ENCODE measurements around the gene TMEFF2.

TMEFF2 gene

DNA sequence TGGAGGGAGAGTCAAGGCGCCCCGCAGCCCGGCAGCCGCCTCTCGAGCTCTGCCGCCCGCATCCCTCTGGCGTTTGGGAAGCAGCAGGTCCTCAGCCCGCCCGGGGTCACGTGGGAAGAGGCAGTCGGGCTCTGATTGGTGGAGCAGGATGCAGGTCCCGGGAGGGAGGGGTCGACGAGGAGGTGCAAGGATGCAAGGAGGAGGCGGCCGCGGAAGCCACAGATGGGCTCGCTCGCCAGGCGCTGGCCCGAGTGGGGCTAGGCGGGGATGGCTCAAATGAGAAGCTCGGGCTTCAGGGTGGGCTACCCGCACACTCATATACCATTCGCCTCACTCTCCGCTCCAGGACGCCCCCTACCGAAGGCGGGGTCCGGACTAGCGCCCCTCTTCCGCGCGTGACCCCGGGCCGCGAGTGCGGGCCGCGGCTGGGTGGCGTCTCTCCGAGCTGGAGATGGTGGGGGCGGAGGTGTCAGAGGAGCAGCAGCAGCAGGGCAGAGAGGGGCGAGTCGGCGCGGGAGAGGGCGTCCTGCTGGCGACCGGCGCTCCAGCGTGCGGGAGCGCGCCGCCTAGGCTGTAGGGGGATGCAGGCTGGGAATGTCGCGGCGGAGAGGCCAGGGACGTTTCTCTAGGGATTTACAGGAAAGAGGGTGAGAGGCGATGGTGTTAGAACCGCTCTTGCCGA, at the start of gene TMEFF2:
Gene TMEFF2 (minus strand): TSS at position 68 of the 682 bp plus-strand sequence. CDS start 409 bp downstream, outside the sequence.
- peak; percentile 46 to 70 for DNase-seq (ENCODE audit: low read depth in 2 of 2)

DNA sequence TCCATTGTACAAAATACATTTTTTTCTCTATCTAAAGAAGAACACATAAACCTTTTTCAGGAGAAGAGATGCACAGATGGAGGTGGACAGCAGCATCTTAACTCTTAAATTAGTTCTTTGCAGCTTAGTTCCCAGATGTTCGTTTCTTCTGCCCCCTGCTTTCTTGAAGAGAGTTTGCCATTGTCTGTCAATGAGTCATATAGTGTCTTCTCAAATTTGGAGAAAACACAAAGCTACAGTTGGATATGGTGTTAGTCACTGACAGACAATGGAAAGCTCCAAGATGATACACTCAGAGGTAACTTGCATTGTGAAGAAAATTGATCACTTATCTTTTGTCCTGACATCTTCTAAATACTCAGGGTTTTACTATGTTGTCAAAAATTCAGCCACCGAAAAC, 48.8 kb upstream of the TMEFF2 start:
- DNase-seq (ENCODE audit: low read depth in 2 of 2): no peak

DNA sequence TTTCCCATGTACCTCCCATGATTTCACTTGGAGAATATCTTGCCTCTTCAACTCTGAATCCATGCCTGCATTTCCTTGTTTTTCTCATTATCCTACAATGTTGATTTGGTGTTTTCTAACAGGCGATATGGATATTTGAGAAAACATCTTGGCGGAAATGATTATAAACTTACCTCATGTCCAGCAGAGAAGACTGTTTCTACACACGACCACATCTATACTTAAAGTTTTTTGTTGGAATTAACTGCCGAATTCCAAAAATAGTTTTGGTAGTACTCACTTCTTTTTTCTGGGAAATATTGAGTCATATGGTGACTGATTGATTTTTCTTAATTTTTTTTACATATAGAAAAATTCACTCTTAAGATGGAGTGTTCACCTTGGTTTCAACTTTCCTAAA, 41.4 kb upstream of the TMEFF2 start:
- no peak for DNase-seq (ENCODE audit: low read depth in 2 of 2)

DNA sequence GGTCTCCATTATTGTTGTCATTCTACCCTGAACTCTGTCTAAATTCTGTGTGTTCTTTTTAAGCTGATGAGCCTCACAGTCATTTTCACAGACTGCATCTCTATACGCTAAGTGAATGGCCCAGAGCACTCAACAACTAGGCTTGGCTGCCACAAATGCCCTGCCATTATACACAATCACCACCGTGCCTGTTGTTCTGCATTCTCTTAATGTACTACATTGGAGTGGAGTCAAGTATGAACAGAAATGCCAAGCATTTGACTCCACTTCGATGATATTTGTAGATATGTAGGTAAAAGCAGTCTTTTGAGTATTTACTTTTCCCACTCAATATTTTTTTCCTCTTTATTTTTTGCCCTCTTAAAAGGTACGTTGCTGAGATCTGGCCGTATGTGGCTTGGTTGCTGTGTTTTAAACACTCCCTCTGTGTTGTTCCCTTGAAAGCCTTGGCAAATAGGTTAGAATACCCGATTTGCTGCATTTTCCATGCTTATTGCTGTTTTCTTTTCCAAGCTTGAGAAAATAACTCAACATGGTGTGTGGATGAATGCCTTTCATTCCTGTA, 36.2 kb upstream of the TMEFF2 start:
- DNase-seq (ENCODE audit: low read depth in 2 of 2): no peak

DNA sequence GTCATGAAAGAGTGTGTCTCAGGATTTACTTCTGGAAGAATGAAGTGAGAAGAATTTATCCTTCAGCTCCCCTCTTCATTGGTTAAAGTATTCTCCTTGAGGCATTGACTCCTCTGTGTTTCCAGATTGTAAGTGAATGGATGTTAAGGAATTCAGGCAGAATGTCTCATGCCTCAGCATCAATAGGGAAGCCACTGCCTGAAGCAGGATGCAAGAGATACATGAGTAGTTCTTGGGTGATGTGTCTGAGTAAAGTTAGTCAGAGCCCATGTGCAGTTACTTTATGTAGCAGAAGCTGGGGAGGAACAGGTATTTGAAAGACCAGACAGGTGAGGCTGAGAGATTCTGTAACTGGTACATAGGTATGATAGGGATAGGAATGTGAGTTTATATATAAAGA, 34.0 kb upstream of the TMEFF2 start:
- no peak for DNase-seq (ENCODE audit: low read depth in 2 of 2)

DNA sequence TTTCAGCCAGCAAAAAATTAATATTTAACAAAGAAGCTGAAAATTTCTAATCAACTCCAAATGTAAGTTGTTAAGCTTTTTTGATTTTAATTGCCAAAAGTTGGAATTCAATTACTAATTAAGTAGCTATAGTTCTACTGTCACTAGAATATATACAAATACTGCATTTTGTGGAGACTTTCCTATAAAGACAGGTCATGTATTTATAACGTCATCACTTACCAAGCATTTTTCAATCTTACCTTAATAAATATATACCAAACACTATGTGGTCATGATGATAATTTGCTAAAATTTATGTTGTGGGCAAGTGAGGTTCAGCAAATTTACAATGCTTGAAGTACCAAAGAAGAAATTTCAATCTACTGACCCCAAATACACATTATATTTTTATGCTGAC, 24.2 kb upstream of the TMEFF2 start:
- no peak for DNase-seq (ENCODE audit: low read depth in 2 of 2)

DNA sequence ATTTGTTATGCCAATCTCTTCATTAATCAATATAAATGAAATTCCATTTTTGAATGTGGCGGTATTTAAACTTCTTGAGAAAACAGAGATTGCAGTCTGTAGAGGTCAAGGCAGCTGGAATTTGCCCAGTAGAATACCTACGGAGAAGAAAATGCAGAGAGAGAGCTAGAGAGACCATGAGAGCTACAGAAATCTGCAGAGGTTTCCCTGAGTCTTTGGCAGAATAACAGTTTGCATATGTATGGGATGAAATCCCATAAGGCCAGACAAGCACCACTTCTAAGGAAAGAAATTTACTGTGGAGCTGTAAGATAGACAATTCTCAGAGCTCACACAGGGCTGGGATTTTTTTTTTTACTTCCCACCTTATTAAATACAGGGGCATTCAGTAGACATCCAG, 23.6 kb upstream of the TMEFF2 start:
- DNase-seq (ENCODE audit: low read depth in 2 of 2): no peak

DNA sequence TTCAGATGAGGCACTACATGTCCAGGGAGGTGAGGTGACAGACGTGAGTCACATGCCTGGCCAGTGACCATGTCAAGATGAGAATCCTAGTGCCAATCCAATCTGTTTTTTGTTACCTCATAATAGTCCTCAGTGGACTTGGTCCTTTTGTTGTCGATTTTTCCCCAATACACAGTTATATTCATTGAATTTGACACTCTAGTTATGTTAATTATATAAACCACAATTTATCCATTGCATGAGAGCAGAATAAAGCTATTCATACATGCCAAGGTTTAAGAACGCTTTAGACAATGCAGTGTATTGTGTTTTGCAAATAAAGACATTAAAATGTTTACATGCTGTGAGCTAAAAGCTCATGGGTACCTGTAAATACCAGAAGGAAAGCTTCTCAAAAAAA, 21.6 kb upstream of the TMEFF2 start:
- no peak for DNase-seq (ENCODE audit: low read depth in 2 of 2)

DNA sequence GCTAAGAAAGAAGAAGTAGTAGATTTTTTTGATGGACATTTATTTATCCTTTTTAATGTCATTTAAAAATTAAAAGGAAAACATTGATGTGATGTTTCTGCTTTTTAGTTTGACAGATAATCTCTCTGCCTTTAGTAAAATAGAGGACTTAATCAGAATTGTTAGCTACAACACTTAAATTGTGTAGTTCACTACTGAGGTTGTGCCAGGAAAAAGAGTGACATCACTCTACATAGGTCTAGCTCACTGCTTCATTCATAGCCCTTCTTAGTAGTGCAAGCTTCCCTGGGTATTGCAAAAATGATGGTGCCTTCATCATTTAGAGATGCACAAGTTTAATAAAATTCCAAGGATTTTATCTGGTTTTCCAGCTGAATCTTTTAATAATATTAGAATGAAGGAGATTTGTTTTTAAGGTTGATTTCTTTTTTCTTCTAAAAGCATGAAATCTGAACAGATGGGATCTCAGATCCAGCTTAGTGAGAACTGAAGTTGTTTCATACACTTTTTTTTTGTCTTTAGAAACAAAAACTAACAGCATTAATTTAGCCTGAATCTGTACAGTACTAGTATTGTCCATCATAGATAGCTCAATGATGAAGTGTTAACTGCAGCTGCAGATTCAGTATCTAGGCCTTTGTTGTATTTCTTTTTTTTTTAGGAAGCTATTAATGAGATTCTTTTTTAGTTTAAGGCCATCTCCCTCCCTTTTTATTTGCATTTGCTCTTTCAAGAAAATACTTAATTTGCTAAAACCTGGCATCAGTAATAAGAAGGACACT, 20.6 kb upstream of the TMEFF2 start:
- no peak for DNase-seq (ENCODE audit: low read depth in 2 of 2)

- DNase-seq (ENCODE audit: low read depth in 2 of 2): no peak
Measured at GRCh38 chr2:192208848-192209247, 14.1 kb upstream of the TMEFF2 start.

- no peak for DNase-seq (ENCODE audit: low read depth in 2 of 2)
Measured at GRCh38 chr2:192206399-192206798, 11.7 kb upstream of the TMEFF2 start.

DNA sequence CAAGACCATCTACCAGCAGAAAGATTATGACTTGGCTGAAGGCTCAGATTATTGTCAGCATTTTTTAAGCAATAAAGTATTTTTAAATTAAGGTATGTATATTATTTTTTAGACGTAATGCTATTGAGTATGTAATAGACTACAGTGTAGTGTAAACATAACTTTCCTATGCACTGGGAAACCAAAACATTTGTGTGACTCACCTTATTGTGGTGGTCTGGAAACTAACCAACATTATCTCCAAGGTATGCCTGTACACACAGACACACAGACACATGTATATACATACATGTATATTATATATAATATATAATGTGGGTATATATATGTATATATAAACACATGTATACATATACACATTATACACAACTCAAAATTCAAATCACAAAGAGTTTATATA, 9.1 kb upstream of the TMEFF2 start:
- DNase-seq (ENCODE audit: low read depth in 2 of 2): no peak

GRCh38 chr2:192202373-192202772, 7.6 kb upstream of the TMEFF2 start:
- DNase-seq (ENCODE audit: low read depth in 2 of 2): no peak

- no peak for DNase-seq (ENCODE audit: low read depth in 2 of 2)
Measured at GRCh38 chr2:192201116-192201515, 6.4 kb upstream of the TMEFF2 start.

- DNase-seq (ENCODE audit: low read depth in 2 of 2): no peak
Measured at GRCh38 chr2:192197357-192197756, 2.6 kb upstream of the TMEFF2 start.

- DNase-seq (ENCODE audit: low read depth in 2 of 2): no peak
Measured at GRCh38 chr2:192196421-192197194, 1.9 kb upstream of the TMEFF2 start.

DNA sequence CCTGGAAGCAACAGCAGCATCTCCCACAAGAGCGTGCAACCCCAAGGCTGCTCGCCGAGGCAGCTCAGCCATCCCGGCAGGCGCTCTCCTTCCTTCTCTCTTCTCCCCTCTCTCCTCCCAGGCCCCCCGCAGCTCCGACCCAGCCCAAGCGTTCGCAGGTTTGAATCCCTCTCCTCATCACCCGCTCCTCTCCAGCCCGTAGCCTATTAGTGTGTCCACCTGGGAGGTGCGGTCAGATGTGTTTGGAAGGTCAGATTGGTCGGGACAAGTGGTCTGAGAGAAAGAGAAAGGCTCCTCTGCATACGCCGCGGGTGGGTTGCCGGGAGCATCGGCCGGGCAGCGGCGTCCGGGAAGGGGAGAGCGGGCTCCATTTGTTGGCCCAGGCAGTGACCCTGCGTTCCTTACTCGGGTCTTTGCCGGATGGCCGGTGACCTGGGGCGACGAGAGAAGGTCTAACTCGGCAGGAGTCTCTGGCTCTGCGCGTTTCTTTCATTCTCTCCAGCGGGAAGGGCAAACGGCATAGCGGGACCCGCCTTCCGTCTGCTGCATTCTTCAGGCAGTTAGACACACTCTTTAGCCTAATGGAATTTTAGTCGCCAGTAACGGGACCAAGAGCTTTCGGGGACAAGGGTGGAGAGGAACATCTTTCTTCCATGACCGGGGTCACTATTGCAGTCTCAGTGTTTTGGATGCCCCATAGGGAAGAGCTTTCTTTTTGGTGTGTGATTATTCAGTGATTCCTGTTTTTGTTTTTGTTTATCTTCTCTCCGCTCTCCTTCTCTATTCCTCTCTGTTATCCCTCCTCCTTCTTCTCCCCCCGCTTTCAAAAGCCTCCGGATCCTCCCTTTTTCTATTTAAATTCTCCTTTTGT, 1.1 kb upstream of the TMEFF2 start:
- peak in 1 of 2 donors; percentile 3 for DNase-seq (ENCODE audit: low read depth in 2 of 2)

- DNase-seq (ENCODE audit: low read depth in 2 of 2): peak; percentile 11 to 21
Measured at GRCh38 chr2:192194265-192194865, 368 bp downstream of the TMEFF2 start.

DNA sequence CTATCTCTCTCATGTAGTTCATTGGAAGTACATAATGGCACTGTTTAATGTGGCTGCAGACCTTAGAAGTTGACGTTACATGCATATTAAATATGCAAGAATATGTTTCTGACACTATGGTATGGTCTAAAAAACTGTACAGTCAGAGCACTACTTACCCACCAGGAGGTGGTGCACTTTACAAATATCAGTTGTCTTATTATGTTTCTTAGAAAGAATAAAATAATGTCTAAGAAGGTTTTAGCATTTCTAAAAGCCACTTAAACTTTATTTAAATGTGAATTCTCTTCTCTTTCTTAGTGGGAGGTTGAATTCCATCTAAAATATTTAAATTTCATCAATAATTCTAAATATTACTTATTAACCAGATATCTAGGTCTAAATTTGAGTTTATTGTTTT, 4.3 kb downstream of the TMEFF2 start:
- DNase-seq (ENCODE audit: low read depth in 2 of 2): no peak

- no peak for DNase-seq (ENCODE audit: low read depth in 2 of 2)
Measured at GRCh38 chr2:192186806-192187205, 7.9 kb downstream of the TMEFF2 start.

GRCh38 chr2:192184349-192184748, 10.4 kb downstream of the TMEFF2 start:
- DNase-seq (ENCODE audit: low read depth in 2 of 2): no peak

Data from stimulated activated CD4-positive, alpha-beta T cell treated with anti-CD3 and anti-CD28 coated beads, Interleukin-4, amount 100 ng/mL, for 48 hours (primary cell).